ENCODE data around the gene PLEKHJ1.

PLEKHJ1 gene

DNA sequence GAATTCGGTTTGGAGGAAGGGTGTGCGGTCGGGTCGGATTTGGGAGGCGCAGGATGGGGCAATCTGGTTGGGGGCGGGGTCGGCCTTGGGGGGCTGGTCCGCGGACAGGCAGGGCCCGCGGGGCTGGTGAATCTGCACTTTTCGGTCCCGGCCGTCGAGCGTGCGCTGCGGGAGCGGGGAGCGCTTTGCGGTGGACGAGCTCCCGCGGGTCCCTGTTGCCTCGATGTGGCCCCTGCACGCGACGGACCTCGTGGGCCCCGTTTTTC, 34.0 kb upstream of the PLEKHJ1 start:
- Histone ChIP-seq H3K4me1 (ENCODE audit: low read length) (peaks cover 55% of the 10 kb centered on the region), H2AFZ (ENCODE audit: low read depth, low read length) (no peak overlapping the region), H3K79me2 (ENCODE audit: low read length) (peaks cover 56% of the 10 kb centered on the region), H3K9me3 (ENCODE audit: insufficient read depth, low read length) (no peaks in the 10 kb centered on the region), H3K27ac (ENCODE audit: low read length) (peak overlapping the region; percentile 87), H3K4me3 (ENCODE audit: low read length) (peak overlapping the region; percentile 91), H3K9ac (ENCODE audit: low read length) (peak overlapping the region; percentile 96), H3K36me3 (replicated peaks; ENCODE audit: low read depth, low read length) (peaks cover 35% of the 10 kb centered on the region), H3K4me2 (ENCODE audit: low read length) (peak overlapping the region; percentile 63), H3K27me3 (ENCODE audit: low read depth, low read length) (no peaks in the 10 kb centered on the region), H4K20me1 (ENCODE audit: insufficient read depth, low read length) (peaks cover 52% of the 10 kb centered on the region)
- no peak for TF ChIP-seq CTCF (IDR thresholded peaks at IDR 0.05; ENCODE audit: low read depth, low read length)

- TF ChIP-seq CTCF (IDR thresholded peaks at IDR 0.05; ENCODE audit: low read depth, low read length) (0 out of 2 replicates have a peak, but pooled peaks have one; percentile 5), EZH2phosphoT487 (IDR thresholded peaks at IDR 0.05; ENCODE audit: low read depth) (no peak)
- Histone ChIP-seq H4K20me1 (ENCODE audit: insufficient read depth, low read length) (peaks cover 47% of the 10 kb centered on the region), H2AFZ (ENCODE audit: low read depth, low read length) (no peak overlapping the region), H3K9ac (ENCODE audit: low read length) (peak overlapping the region; percentile 96), H3K27ac (ENCODE audit: low read length) (peak overlapping the region; percentile 87), H3K36me3 (replicated peaks; ENCODE audit: low read depth, low read length) (peaks cover 35% of the 10 kb centered on the region), H3K4me2 (ENCODE audit: low read length) (peak overlapping the region; percentile 70), H3K9me3 (ENCODE audit: insufficient read depth, low read length) (no peaks in the 10 kb centered on the region), H3K79me2 (ENCODE audit: low read length) (peaks cover 52% of the 10 kb centered on the region), H3K27me3 (ENCODE audit: low read depth, low read length) (no peaks in the 10 kb centered on the region), H3K4me1 (ENCODE audit: low read length) (peaks cover 59% of the 10 kb centered on the region), H3K4me3 (ENCODE audit: low read length) (peak overlapping the region; percentile 91)
Observed at GRCh38 chr19:2269244-2270156, 33.4 kb upstream of the PLEKHJ1 start.

DNA sequence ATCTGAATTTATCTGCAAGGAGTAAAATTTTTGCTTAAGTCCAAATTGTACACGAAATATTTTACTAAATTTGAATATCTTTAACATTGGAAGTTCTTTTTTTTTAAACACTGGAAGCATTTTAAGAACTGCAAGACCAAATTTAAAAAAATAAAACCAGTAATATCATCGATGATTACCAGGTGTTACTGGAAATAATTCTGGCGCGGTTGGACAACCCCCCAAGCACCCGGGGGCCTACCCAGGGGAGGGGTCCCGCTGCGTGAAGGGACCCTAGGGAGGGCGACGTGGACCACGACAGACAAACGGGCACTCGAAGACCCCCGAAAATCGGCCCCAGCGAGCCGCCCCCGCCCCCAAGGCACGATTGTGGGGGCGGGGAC, 32.7 kb upstream of the PLEKHJ1 start:
- H2AFZ ChIP-seq (ENCODE audit: low read depth, low read length) = peak overlapping the region; percentile 33
- H4K20me1 ChIP-seq (ENCODE audit: insufficient read depth, low read length) = peaks cover 41% of the 10 kb centered on the region
- H3K9me3 ChIP-seq (ENCODE audit: insufficient read depth, low read length) = no peaks in the 10 kb centered on the region
- H3K27ac ChIP-seq (ENCODE audit: low read length) = peak overlapping the region; percentile 7; the same call in 1 of the 2 replicates
- no peaks in the 10 kb centered on the region for H3K27me3 ChIP-seq (ENCODE audit: low read depth, low read length)
- peak overlapping the region; percentile 70 for H3K4me2 ChIP-seq (ENCODE audit: low read length)
- peaks cover 28% of the 10 kb centered on the region for H3K36me3 ChIP-seq (replicated peaks; ENCODE audit: low read depth, low read length)
- peaks cover 57% of the 10 kb centered on the region for H3K4me1 ChIP-seq (ENCODE audit: low read length)
- TF ChIP-seq EZH2phosphoT487 (IDR thresholded peaks at IDR 0.05; ENCODE audit: low read depth) = no peak
- TF ChIP-seq CTCF (IDR thresholded peaks at IDR 0.05; ENCODE audit: low read depth, low read length) = no peak
- peaks cover 46% of the 10 kb centered on the region for H3K79me2 ChIP-seq (ENCODE audit: low read length)
- H3K9ac ChIP-seq (ENCODE audit: low read length) = peak overlapping the region; percentile 68
- peak overlapping the region; percentile 77 for H3K4me3 ChIP-seq (ENCODE audit: low read length)

GRCh38 chr19:2268480-2268830, 32.3 kb upstream of the PLEKHJ1 start:
- peak overlapping the region; percentile 70 for H3K4me2 ChIP-seq (ENCODE audit: low read length)
- H3K4me1 ChIP-seq (ENCODE audit: low read length) = peaks cover 55% of the 10 kb centered on the region
- TF ChIP-seq CTCF (IDR thresholded peaks at IDR 0.05; ENCODE audit: low read depth, low read length) = no peak
- no peaks in the 10 kb centered on the region for H3K27me3 ChIP-seq (ENCODE audit: low read depth, low read length)
- H3K36me3 ChIP-seq (replicated peaks; ENCODE audit: low read depth, low read length) = peaks cover 28% of the 10 kb centered on the region
- H4K20me1 ChIP-seq (ENCODE audit: insufficient read depth, low read length) = peaks cover 38% of the 10 kb centered on the region
- H3K27ac ChIP-seq (ENCODE audit: low read length) = no peak overlapping the region
- H3K79me2 ChIP-seq (ENCODE audit: low read length) = peaks cover 43% of the 10 kb centered on the region
- peak overlapping the region; percentile 77 for H3K4me3 ChIP-seq (ENCODE audit: low read length)
- H2AFZ ChIP-seq (ENCODE audit: low read depth, low read length) = peak overlapping the region; percentile 33; the same call in 1 of the 2 replicates
- H3K9me3 ChIP-seq (ENCODE audit: insufficient read depth, low read length) = no peaks in the 10 kb centered on the region
- H3K9ac ChIP-seq (ENCODE audit: low read length) = peak overlapping the region; percentile 68
